Measurements from ENCODE around the gene VAV3.

DNA sequence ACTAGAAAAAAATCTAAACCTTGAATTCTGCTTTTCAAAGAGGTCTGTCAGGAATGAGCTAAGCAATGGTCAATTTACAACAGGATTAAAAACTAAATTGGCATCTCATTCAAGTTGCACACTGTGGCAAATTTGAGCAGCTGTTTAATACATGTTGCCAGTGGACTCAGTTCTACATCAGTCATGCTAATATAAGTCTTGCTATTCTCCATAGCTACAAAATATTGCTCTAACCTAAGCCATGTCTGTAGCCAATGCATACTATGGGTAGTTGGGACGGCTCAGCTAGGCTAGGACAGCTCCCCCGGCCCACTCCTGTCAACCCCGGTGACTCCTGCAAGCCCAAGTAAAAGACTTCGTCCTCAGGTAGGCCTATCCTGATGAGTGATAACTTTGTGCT is 10.9 kb upstream of the VAV3 start:
- TF ChIP-seq, protein P1, sequence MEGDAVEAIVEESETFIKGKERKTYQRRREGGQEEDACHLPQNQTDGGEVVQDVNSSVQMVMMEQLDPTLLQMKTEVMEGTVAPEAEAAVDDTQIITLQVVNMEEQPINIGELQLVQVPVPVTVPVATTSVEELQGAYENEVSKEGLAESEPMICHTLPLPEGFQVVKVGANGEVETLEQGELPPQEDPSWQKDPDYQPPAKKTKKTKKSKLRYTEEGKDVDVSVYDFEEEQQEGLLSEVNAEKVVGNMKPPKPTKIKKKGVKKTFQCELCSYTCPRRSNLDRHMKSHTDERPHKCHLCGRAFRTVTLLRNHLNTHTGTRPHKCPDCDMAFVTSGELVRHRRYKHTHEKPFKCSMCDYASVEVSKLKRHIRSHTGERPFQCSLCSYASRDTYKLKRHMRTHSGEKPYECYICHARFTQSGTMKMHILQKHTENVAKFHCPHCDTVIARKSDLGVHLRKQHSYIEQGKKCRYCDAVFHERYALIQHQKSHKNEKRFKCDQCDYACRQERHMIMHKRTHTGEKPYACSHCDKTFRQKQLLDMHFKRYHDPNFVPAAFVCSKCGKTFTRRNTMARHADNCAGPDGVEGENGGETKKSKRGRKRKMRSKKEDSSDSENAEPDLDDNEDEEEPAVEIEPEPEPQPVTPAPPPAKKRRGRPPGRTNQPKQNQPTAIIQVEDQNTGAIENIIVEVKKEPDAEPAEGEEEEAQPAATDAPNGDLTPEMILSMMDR (IDR thresholded peaks at IDR 0.05; ENCODE audit: insufficient read depth, low read length), result no peak
- TF ChIP-seq POLR2AphosphoS5 (IDR thresholded peaks at IDR 0.05; ENCODE audit: low read depth) (no peak), SPI1 (IDR thresholded peaks at IDR 0.05; ENCODE audit: borderline replicate concordance, low read depth) (no peak), GABPA (IDR thresholded peaks at IDR 0.05; ENCODE audit: low read depth) (no peak)
- TF ChIP-seq, protein P2, sequence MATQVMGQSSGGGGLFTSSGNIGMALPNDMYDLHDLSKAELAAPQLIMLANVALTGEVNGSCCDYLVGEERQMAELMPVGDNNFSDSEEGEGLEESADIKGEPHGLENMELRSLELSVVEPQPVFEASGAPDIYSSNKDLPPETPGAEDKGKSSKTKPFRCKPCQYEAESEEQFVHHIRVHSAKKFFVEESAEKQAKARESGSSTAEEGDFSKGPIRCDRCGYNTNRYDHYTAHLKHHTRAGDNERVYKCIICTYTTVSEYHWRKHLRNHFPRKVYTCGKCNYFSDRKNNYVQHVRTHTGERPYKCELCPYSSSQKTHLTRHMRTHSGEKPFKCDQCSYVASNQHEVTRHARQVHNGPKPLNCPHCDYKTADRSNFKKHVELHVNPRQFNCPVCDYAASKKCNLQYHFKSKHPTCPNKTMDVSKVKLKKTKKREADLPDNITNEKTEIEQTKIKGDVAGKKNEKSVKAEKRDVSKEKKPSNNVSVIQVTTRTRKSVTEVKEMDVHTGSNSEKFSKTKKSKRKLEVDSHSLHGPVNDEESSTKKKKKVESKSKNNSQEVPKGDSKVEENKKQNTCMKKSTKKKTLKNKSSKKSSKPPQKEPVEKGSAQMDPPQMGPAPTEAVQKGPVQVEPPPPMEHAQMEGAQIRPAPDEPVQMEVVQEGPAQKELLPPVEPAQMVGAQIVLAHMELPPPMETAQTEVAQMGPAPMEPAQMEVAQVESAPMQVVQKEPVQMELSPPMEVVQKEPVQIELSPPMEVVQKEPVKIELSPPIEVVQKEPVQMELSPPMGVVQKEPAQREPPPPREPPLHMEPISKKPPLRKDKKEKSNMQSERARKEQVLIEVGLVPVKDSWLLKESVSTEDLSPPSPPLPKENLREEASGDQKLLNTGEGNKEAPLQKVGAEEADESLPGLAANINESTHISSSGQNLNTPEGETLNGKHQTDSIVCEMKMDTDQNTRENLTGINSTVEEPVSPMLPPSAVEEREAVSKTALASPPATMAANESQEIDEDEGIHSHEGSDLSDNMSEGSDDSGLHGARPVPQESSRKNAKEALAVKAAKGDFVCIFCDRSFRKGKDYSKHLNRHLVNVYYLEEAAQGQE (IDR thresholded peaks at IDR 0.05; ENCODE audit: insufficient replicate concordance, low read depth), result no peak
